HG03521 (cell line): Measurements from ENCODE around the gene PDE4D.

ENCODE experiments used
- ATAC-seq: cut with Tn5 transposase; IDR thresholded peaks from one replicate; pipeline ENCODE4 v1.9.1; 2021; ENCODE audit warnings: mild to moderate bottlenecking, moderate library complexity; ENCODE audit not compliant: unreplicated experiment

PDE4D gene

GRCh38 chr5:59346514-59346913 lies 547.0 kb downstream of the PDE4D start:
- no peak for ATAC-seq

GRCh38 chr5:59342181-59342580 lies 551.3 kb downstream of the PDE4D start:
- no peak for ATAC-seq

GRCh38 chr5:59341760-59342159 lies 551.8 kb downstream of the PDE4D start:
- no peak for ATAC-seq

- ATAC-seq, result no peak
These were observed 552.4 kb downstream of the PDE4D start for GRCh38 chr5:59341155-59341554.

- no peak for ATAC-seq
These were observed 552.9 kb downstream of the PDE4D start for GRCh38 chr5:59340637-59341036.

- no peak for ATAC-seq
These were observed 556.3 kb downstream of the PDE4D start for GRCh38 chr5:59337240-59337639.

- ATAC-seq, result no peak
These were observed 558.0 kb downstream of the PDE4D start for GRCh38 chr5:59335544-59335943.

- no peak for ATAC-seq
These were observed 560.1 kb downstream of the PDE4D start for GRCh38 chr5:59333416-59333815.

- no peak for ATAC-seq
These were observed 561.1 kb downstream of the PDE4D start for GRCh38 chr5:59332236-59332973.

- ATAC-seq, result no peak
These were observed 562.8 kb downstream of the PDE4D start for GRCh38 chr5:59330680-59331079.

- ATAC-seq, result no peak
These were observed 564.7 kb downstream of the PDE4D start for GRCh38 chr5:59328709-59329296.

- no peak for ATAC-seq
These were observed 566.1 kb downstream of the PDE4D start for GRCh38 chr5:59327191-59327980.

- no peak for ATAC-seq
These were observed 566.9 kb downstream of the PDE4D start for GRCh38 chr5:59326596-59326995.

- ATAC-seq, result no peak
These were observed 568.5 kb downstream of the PDE4D start for GRCh38 chr5:59325070-59325469.

GRCh38 chr5:59322894-59323293 lies 570.6 kb downstream of the PDE4D start:
- no peak for ATAC-seq

GRCh38 chr5:59322058-59322457 lies 571.5 kb downstream of the PDE4D start:
- ATAC-seq, result no peak

- no peak for ATAC-seq
These were observed 571.9 kb downstream of the PDE4D start for GRCh38 chr5:59321642-59322041.

- ATAC-seq, result no peak
These were observed 573.1 kb downstream of the PDE4D start for GRCh38 chr5:59320420-59320819.

- ATAC-seq, result no peak
These were observed 574.3 kb downstream of the PDE4D start for GRCh38 chr5:59319250-59319649.

- no peak for ATAC-seq
These were observed 575.7 kb downstream of the PDE4D start for GRCh38 chr5:59317774-59318205.

GRCh38 chr5:59317023-59317773 lies 576.3 kb downstream of the PDE4D start:
- no peak for ATAC-seq
